HG03439 (cell line): ENCODE results near the gene MEGF8.
"Not testable (repeated sequence)": the region's sequence is repeated elsewhere in the genome, so short reads cannot be mapped to it uniquely, and the experiment has no call there.

Experiments used
- ATAC-seq: cut with Tn5 transposase; IDR thresholded peaks from one replicate; pipeline ENCODE4 v1.9.1; 2021; ENCODE audit warnings: mild to moderate bottlenecking, moderate library complexity; ENCODE audit not compliant: unreplicated experiment

Gene MEGF8

GRCh38 chr19:42330241-42330711 lies 4.8 kb downstream of the MEGF8 start:
- ATAC-seq = no peak

- ATAC-seq = not testable (repeated sequence)
Observed at GRCh38 chr19:42331333-42331732, 5.9 kb downstream of the MEGF8 start.

GRCh38 chr19:42332059-42332458 lies 6.6 kb downstream of the MEGF8 start:
- no peak for ATAC-seq

- no peak for ATAC-seq
Observed at GRCh38 chr19:42333018-42333417, 7.6 kb downstream of the MEGF8 start.

- no peak for ATAC-seq
Observed at GRCh38 chr19:42333975-42334696, 8.7 kb downstream of the MEGF8 start.

- ATAC-seq = no peak
Observed at GRCh38 chr19:42334697-42335373, 9.4 kb downstream of the MEGF8 start.

- no peak for ATAC-seq
Observed at GRCh38 chr19:42335374-42335936, 10.0 kb downstream of the MEGF8 start.

- no peak for ATAC-seq
Observed at GRCh38 chr19:42335971-42336370, 10.5 kb downstream of the MEGF8 start.

GRCh38 chr19:42339126-42339860 lies 13.9 kb downstream of the MEGF8 start:
- ATAC-seq = not testable (repeated sequence)

- not testable (repeated sequence) for ATAC-seq
Observed at GRCh38 chr19:42339922-42340321, 14.5 kb downstream of the MEGF8 start.

GRCh38 chr19:42343344-42344110 lies 18.1 kb downstream of the MEGF8 start:
- ATAC-seq = no peak

GRCh38 chr19:42344336-42344893 lies 19.0 kb downstream of the MEGF8 start:
- no peak for ATAC-seq

- ATAC-seq = no peak
Observed at GRCh38 chr19:42345191-42345812, 19.9 kb downstream of the MEGF8 start.

GRCh38 chr19:42348211-42348610 lies 22.8 kb downstream of the MEGF8 start:
- ATAC-seq = no peak

- no peak for ATAC-seq
Observed at GRCh38 chr19:42349378-42350107, 24.1 kb downstream of the MEGF8 start.

GRCh38 chr19:42350417-42350816 lies 25.0 kb downstream of the MEGF8 start:
- ATAC-seq = no peak

GRCh38 chr19:42351079-42351735 lies 25.8 kb downstream of the MEGF8 start:
- no peak for ATAC-seq
